Erythroblast (primary cell): Measurements from ENCODE around the gene ZNF774.
"Not testable (repeated sequence)": the region's sequence is repeated elsewhere in the genome, so short reads cannot be mapped to it uniquely, and the experiment has no call there.

Experiments
- GATA1 ChIP-seq: IDR thresholded peaks from 2 replicates; pipeline ENCODE4 v1.6.1; 2011; ENCODE audit warnings: low read depth, mild to moderate bottlenecking, control low read depth, low read length, moderate library complexity
- POLR2A ChIP-seq: IDR thresholded peaks from 2 replicates; pipeline ENCODE4 v1.6.1; 2011; ENCODE audit warnings: mild to moderate bottlenecking, low read length

DNA sequence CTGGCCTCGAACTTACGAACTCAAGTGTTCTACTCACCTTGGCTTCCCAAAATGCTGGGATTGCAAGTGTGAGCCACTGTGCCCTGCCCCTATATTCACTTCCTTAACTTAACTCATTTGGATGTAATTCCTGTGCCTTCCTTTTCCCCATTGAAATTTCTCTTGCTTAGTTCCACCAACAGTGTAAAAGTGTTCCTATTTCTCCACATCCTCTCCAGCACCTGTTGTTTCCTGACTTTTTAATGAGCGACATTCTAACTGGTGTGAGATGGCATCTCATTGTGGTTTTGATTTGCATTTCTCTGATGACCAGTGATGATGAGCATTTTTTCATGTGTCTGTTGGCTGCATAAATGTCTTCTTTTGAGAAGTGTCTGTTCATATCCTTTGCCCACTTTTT is 57.5 kb downstream of the ZNF774 start:
- not testable (repeated sequence) for TF ChIP-seq POLR2A, GATA1
